T-cell (primary cell): ENCODE data around the gene CALY. TPM values are rescaled to one million over a fixed set of nuclear protein-coding genes. Genes with fewer than 3 reads are reported as not detected.

ENCODE experiments used
- ATAC-seq, 4 experiments: fragments of 200-7000 bp in 3 of 4; fragments of 150-1000 bp in 1 of 4; cut with Tn5 transposase; replicated peaks in 1 of 4; 1 replicate in 3 of 4; 2 replicates in 1 of 4; pipeline ENCODE4 v1.10.0; 2021; ENCODE audit warnings: moderate library complexity in 3 of 4, mild to moderate bottlenecking in 2 of 4, moderate number of reproducible peaks in 1 of 4
- CTCF ChIA-PET, 2 donors: fragments of 300-600 bp; sonication (Branson Sonifier 250); formaldehyde crosslinking; loops; one replicate each; lab custom pipeline; 2022; ENCODE audit warnings: antibody characterized with exemption in 2 of 2; lab: Charles Lee
- POLR2A ChIA-PET, 2 donors: fragments of 300-600 bp; sonication (Branson Sonifier 250); formaldehyde crosslinking; loops; one replicate each; lab custom pipeline; 2022; ENCODE audit warnings: antibody characterized with exemption in 2 of 2; lab: Charles Lee
- DNase-seq, 35 experiments: peaks; one replicate each; pipeline versions ENCODE4 v3.0.0 to v3.0.0-alpha.2; 2013 to 2023
- H3K27ac ChIP-seq: one replicate; pipeline ENCODE4 v1.5.1; 2013; ENCODE audit warnings: low read length
- H3K27me3 ChIP-seq, 2 experiments: replicated peaks in 1 of 2; 1 replicate in 1 of 2; 2 replicates in 1 of 2; pipeline versions ENCODE4 v1.6.1 to v1.7.0; 2013; ENCODE audit warnings: low read length in 1 of 2, mixed read lengths in 1 of 2; ENCODE audit not compliant: control insufficient read depth in 2 of 2, insufficient read depth in 2 of 2; ENCODE audit errors: extremely low read depth in 1 of 2
- H3K36me3 ChIP-seq, 2 donors: 1 replicate in 1 of 2; 2 replicates in 1 of 2; pipeline versions ENCODE4 v1.6.1 to v1.7.0; 2013; ENCODE audit warnings: low read length in 1 of 2; ENCODE audit not compliant: control insufficient read depth in 2 of 2, insufficient read depth in 1 of 2; ENCODE audit errors: extremely low read depth in 1 of 2
- H3K4me1 ChIP-seq, 2 experiments: 1 replicate in 1 of 2; 2 replicates in 1 of 2; pipeline versions ENCODE4 v1.6.1 to v1.7.0; 2013; ENCODE audit warnings: low read length in 2 of 2, mixed read lengths in 1 of 2; ENCODE audit not compliant: insufficient read depth in 2 of 2, control insufficient read depth in 1 of 2; ENCODE audit errors: extremely low read depth in 1 of 2
- H3K4me3 ChIP-seq, 2 donors: 1 replicate in 1 of 2; 2 replicates in 1 of 2; pipeline versions ENCODE4 v1.5.1 to v1.7.0; 2013; ENCODE audit warnings: mild to moderate bottlenecking in 2 of 2, low read length in 1 of 2, moderate library complexity in 1 of 2; ENCODE audit not compliant: control insufficient read depth in 1 of 2; ENCODE audit errors: extremely low read depth in 1 of 2
- H3K9me3 ChIP-seq: 2 replicates; pipeline ENCODE4 v1.7.0; 2013
- H3K27ac Mint-ChIP-seq, 2 donors: one replicate each; pipeline ENCODE4 v1.8.0; 2020 to 2021; ENCODE audit warnings: mild to moderate bottlenecking in 2 of 2, mixed read lengths in 2 of 2
- H3K27me3 Mint-ChIP-seq, 2 donors: one replicate each; pipeline ENCODE4 v1.8.0; 2021 to 2022; ENCODE audit warnings: mixed read lengths in 2 of 2
- H3K36me3 Mint-ChIP-seq: one replicate; pipeline ENCODE4 v1.8.0; 2021; ENCODE audit warnings: mixed read lengths
- H3K4me1 Mint-ChIP-seq, 3 donors: one replicate each; pipeline ENCODE4 v1.8.0; 2020 to 2022; ENCODE audit warnings: mixed read lengths in 3 of 3, mild to moderate bottlenecking in 1 of 3
- H3K4me3 Mint-ChIP-seq, 3 donors: one replicate each; pipeline ENCODE4 v1.8.0; 2020 to 2022; ENCODE audit warnings: mild to moderate bottlenecking in 3 of 3, mixed read lengths in 3 of 3, moderate library complexity in 3 of 3
- H3K9me3 Mint-ChIP-seq, 3 donors: one replicate each; pipeline ENCODE4 v1.8.0; 2020 to 2022; ENCODE audit warnings: mixed read lengths in 3 of 3
- WGBS: methylation state at CpG from one replicate; pipeline ENCODE4 v1.1.5; 2013; ENCODE audit warnings: missing lambda C conversion rate; ENCODE audit not compliant: insufficient coverage; 5-methylcytosine and 5-hydroxymethylcytosine counted together
- total RNA-seq, 35 experiments: library from RNA in 6 of 35; stranded (reverse) in 6 of 35; fragments of 120-200 nt in 1 of 35; gene quantifications; one replicate each; pipeline versions ENCODE4 v1.2.1 to v1.2.4 and lab custom pipeline; 2013 to 2026

CALY gene
- total RNA-seq, 5 donors from 2014 or later (not counting 1 experiment from before 2014, with no cell fraction given) = 0.68 to 5.1 (median 3.6) TPM

DNA sequence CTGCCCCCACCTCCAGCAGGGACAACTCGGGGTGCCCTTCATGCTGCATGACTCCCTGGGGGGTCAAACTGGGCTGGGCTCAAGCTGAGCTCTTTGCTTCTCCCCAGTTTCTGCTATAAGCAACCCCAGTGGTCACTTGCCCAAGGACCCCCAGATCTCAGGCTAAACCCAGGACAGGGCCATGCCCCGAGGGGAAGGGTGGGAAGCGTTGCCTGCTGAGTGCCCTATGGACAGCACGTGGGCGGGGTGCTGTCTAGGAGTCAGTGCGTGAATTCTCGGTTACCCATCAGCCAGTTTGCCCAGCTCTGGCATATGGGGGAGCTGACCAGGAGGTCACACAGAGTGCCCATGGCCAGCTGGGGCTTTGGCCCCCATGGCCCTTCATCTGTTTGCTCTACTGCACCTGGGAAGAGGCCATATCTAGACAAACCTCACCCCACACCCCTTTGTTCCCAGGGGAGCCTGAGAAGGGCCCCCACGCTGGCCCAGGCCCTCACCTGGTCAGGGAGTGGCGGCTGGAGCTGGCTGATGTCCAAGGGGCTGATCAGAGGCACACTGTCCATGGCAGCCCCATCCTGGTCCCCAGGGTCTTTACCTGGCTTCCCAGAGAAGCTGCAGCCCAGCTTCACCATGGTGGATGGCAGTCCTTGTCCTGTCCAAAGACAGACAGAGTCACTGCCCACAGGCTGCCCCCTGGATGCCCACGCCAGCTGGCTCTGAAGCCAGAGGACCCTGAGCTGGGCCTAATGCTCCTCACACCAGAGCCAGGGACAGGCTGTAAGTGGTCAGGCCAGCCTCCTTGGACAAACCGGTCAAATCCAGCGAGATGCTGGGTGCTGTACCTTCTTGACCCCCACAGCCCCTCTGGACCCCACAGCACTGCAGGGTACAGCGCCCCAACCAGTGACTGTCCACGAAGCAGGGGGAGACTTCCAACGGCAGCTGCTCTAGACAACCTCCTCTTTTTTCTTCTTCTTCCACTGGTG is 8.0 kb downstream of the CALY start:
- H3K27ac Mint-ChIP-seq = no peak overlapping the region
- peak overlapping the region in 1 of 3 donors; percentile 61 for H3K4me3 Mint-ChIP-seq
- WGBS = 76% methylated on average over 12 of the region's 15 CpGs

DNA sequence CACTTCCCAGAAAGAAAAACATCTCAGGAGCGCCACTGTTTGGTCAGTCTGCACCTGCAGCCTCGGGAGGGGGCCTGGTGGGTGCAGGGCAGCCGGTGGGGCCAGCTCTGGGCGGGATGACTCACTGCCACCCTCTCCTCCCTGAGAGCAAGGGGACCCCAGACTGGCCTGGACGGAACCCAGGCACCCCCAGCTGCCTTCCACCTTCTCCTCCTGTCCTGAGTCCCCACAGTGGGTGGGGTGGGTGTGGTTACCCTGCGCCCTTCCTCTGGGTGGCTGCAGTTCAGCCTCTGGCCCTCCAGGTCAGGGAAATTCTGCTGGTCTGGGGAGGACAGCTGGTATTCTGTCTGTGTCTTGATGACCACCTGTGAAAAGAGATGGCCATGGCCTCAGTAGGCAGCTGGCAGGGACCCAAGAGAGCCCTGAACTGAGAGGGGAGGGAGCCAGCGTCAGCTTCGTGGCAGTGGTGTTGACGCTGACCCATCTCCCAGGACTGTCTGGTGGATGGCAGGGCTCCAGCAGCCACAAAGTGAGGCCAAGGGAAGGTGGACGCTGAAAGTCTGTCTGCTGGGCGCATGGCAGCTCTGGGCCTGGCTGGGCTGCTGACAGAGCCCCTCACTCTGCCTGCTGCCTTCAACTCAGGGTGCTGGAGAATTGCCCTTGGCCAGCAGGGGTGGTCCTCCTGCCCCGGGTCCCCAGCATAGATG is 8.9 kb downstream of the CALY start:
- H3K36me3 ChIP-seq = no peaks in the 10 kb centered on the region
- no peak for ATAC-seq
- CTCF ChIA-PET = interaction anchor here in 1 of 2 donors (0.6 to 1.6 kb wide), 2 partner anchors 9 to 15 kb away, joined by 3 to 5 read pairs; no protein-coding TSS in a partner anchor
- H3K36me3 Mint-ChIP-seq = no peaks in the 10 kb centered on the region
- H3K4me3 Mint-ChIP-seq = no peak overlapping the region
- H3K27me3 Mint-ChIP-seq = peaks cover 10 to 42% of the 10 kb centered on the region in 2 donors
- H3K27ac ChIP-seq = no peak overlapping the region
- peaks cover 2 to 52% of the 10 kb centered on the region in 2 experiments for H3K27me3 ChIP-seq
- POLR2A ChIA-PET = no interaction called here
- no peaks in the 10 kb centered on the region for H3K9me3 ChIP-seq
- no peak overlapping the region for H3K4me3 ChIP-seq
- peaks cover 10 to 16% (median 15%) of the 10 kb centered on the region in 3 donors for H3K4me1 Mint-ChIP-seq
- 66% methylated on average over 9 of the region's 12 CpGs for WGBS
- DNase-seq = no peak
- H3K9me3 Mint-ChIP-seq = no peaks in the 10 kb centered on the region
- peaks cover 5 to 35% of the 10 kb centered on the region in 2 experiments for H3K4me1 ChIP-seq
- H3K27ac Mint-ChIP-seq = no peak overlapping the region

More for the DNA sequence above, 8.0 kb downstream of the CALY start:
- Mint-ChIP-seq H3K9me3 (no peaks in the 10 kb centered on the region), H3K4me1 (peaks cover 10 to 16% (median 15%) of the 10 kb centered on the region in 3 donors), H3K36me3 (no peaks in the 10 kb centered on the region), H3K27me3 (peaks cover 10 to 42% of the 10 kb centered on the region in 2 donors)
- peaks cover 2 to 55% of the 10 kb centered on the region in 2 experiments for H3K27me3 ChIP-seq
- ChIA-PET POLR2A (no interaction called here), CTCF (interaction anchor here (0.7 to 1.6 kb wide), 14 partner anchors 8 to 244 kb away, joined by 3 to 10 read pairs (median 4); partner anchors contain the start of gene ADAM8 (in 1 of the 2))
- no peak for ATAC-seq
- H3K36me3 ChIP-seq = no peaks in the 10 kb centered on the region
- no peak overlapping the region for H3K27ac ChIP-seq
- no peaks in the 10 kb centered on the region for H3K9me3 ChIP-seq
- no peak overlapping the region for H3K4me3 ChIP-seq
- DNase-seq = no peak
- peaks cover 5 to 35% of the 10 kb centered on the region in 2 experiments for H3K4me1 ChIP-seq

DNA sequence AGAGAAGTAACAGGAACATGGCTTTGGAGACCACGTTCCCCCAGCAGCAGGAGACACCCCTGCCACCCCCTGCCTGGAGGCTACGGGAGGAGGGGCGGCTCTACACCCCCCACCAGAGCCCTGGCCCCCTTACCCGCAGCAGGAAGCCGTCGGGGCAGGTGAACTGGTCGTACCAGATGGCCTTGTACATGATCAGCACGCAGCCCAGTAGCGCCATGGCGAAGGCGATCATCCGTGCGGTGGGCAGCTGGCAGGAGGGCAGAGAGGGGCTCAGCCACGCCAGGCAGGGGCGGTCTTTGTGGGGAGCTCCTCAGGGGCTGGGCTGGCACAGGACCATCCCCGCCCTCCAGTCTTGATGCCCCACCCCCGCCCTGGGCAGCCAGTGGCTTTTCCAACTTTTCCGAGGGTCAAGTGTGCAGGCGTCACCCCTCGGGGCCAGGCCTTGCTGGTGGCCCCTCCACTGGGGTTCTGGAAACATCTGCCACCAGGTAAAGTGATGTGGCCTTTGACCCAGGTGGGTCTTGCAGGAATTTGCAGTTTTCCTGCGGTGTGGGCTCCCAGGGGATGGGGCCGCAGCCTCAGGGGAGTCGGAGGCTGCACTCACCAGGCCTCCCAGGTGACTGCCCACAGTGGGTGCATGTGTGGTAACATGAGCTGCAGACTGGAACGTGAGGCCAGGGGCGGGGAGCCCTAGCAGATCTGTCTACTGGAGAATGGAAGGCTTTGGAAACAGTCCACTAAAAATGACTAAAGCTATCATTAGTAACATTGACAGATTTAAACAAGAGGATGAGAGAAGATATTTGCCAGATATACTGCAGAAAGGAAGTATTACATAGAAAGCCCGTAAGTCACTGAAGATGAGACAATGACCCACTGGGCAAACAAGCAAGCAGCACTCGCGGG is 9.7 kb downstream of the CALY start:
- POLR2A ChIA-PET = no interaction called here
- DNase-seq (no peak), ATAC-seq (no peak)
- no peaks in the 10 kb centered on the region for H3K36me3 Mint-ChIP-seq
- peak overlapping the region in 1 of 3 donors; percentile 81 for H3K4me3 Mint-ChIP-seq
- WGBS = 51% methylated on average over 26 of the region's 28 CpGs
- no peaks in the 10 kb centered on the region for H3K9me3 Mint-ChIP-seq
- H3K4me1 Mint-ChIP-seq = peaks cover 10 to 16% (median 15%) of the 10 kb centered on the region in 3 donors
- H3K27ac Mint-ChIP-seq = peak overlapping the region in 1 of 2 donors; percentile 45
- CTCF ChIA-PET = interaction anchor here in 1 of 2 donors (0.6 kb wide), 1 partner anchor 14 kb away, joined by 3 read pairs; no protein-coding TSS in a partner anchor
- H3K27me3 Mint-ChIP-seq = peaks cover 10 to 43% of the 10 kb centered on the region in 2 donors
- Histone ChIP-seq H3K27ac (no peak overlapping the region), H3K4me1 (peaks cover 5 to 35% of the 10 kb centered on the region in 2 experiments), H3K27me3 (peaks cover 2 to 52% of the 10 kb centered on the region in 2 experiments), H3K4me3 (no peak overlapping the region), H3K36me3 (no peaks in the 10 kb centered on the region), H3K9me3 (no peaks in the 10 kb centered on the region)

DNA sequence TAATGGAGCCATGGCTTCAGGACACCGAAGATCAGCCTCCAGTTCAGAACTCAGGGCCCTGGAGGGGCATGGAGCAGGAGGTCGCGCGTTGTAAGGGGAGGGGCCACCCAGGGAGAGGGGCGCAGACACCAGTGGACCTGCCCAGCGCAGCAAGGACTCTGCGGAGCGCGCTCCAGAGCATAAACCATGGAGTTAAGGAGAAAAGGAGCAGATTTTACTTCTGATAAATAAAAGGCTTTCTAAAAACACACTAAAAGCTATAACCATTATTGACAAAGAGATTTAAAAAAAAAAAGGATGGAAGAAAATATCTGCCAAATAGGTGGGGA is 10.5 kb downstream of the CALY start:
- Histone ChIP-seq H3K9me3 (no peaks in the 10 kb centered on the region), H3K27me3 (peaks cover 2 to 52% of the 10 kb centered on the region in 2 experiments), H3K4me1 (peaks cover 5 to 35% of the 10 kb centered on the region in 2 experiments), H3K4me3 (peak overlapping the region in 1 of 2 donors; percentile 35), H3K27ac (no peak overlapping the region), H3K36me3 (no peaks in the 10 kb centered on the region)
- ATAC-seq (no peak), DNase-seq (no peak)
- no peak overlapping the region for H3K27ac Mint-ChIP-seq
- peak overlapping the region; percentile 6 to 81 (median 44) for H3K4me3 Mint-ChIP-seq
- H3K27me3 Mint-ChIP-seq = peaks cover 10 to 43% of the 10 kb centered on the region in 2 donors
- CTCF ChIA-PET = no interaction called here
- 43% methylated on average over 1 of the region's 9 CpGs for WGBS
- POLR2A ChIA-PET = interaction anchor here in 1 of 2 donors (0.6 kb wide), 1 partner anchor 22 kb away, joined by 3 read pairs; no protein-coding TSS in a partner anchor
- H3K36me3 Mint-ChIP-seq = no peaks in the 10 kb centered on the region
- peaks cover 10 to 16% (median 15%) of the 10 kb centered on the region in 3 donors for H3K4me1 Mint-ChIP-seq
- H3K9me3 Mint-ChIP-seq = no peaks in the 10 kb centered on the region

DNA sequence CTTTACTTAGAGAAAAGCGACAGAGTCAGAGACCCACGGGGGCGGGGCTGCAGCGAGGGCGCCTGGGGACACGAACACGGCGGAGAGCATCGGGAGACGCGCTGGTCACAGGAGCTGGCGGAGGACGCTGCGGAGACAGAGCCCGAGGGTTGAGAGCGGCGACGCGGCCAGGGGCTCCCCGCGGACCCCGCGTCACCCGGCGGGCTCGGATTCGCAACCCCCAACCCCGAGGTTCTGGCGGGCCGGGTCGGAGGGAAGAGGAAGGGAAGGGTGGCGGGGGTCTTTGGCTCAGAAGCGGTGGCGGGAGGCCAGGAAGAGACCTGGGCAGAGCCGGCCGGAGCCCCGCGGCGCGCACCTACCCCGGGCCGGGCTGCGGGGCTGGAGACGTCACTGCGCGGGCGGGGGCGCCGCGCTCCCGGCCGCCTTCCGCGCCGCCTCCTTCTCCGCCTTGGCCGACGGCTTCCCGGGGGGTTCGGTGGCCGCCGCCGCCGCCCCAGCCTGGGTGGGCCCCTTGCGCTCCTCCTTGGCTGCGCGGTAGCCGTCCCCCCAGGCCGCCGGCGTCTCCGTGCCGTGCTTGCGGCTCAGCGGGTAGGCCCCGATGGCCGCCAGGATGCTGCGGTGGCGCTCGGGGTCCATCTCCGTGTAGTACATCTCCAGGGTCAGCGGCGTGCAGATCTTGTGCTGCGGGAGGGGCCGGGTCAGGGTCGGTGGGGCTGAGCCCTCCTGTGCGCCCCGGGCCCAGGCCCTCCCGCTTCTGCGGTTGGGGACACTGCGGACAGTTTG is 11.1 kb downstream of the CALY start:
- ATAC-seq = peak in 2 of 4 experiments; percentile 17 to 18
- POLR2A ChIA-PET = interaction anchor here in 1 of 2 donors (0.6 kb wide), 1 partner anchor 21 kb away, joined by 3 read pairs; no protein-coding TSS in a partner anchor

More for the DNA sequence above, 11.1 kb downstream of the CALY start:
- peak overlapping the region; percentile 70 to 81 (median 78) for H3K4me3 Mint-ChIP-seq
- peak in 5 of 35 experiments; percentile 30 to 47 (median 32) for DNase-seq
- H3K27ac ChIP-seq = no peak overlapping the region
- WGBS = 3% methylated on average over 91 of the region's 91 CpGs
- no peaks in the 10 kb centered on the region for H3K9me3 ChIP-seq
- CTCF ChIA-PET = no interaction called here
- no peaks in the 10 kb centered on the region for H3K9me3 Mint-ChIP-seq
- no peaks in the 10 kb centered on the region for H3K36me3 Mint-ChIP-seq
- peak overlapping the region; percentile 33 to 35 for H3K4me3 ChIP-seq
- peaks cover 0 to 52% of the 10 kb centered on the region in 2 experiments for H3K27me3 ChIP-seq
- peaks cover 5 to 35% of the 10 kb centered on the region in 2 experiments for H3K4me1 ChIP-seq
- H3K36me3 ChIP-seq = no peaks in the 10 kb centered on the region
- H3K27ac Mint-ChIP-seq = no peak overlapping the region
- H3K27me3 Mint-ChIP-seq = peaks cover 10 to 43% of the 10 kb centered on the region in 2 donors
- peaks cover 10 to 16% (median 15%) of the 10 kb centered on the region in 3 donors for H3K4me1 Mint-ChIP-seq
